GM19455 (cell line): ENCODE measurements around the gene SPPL3.
"Not testable (repeated sequence)": the region's sequence is repeated elsewhere in the genome, so short reads cannot be mapped to it uniquely, and the experiment has no call there.

Experiments
- ATAC-seq: cut with Tn5 transposase; IDR thresholded peaks from one replicate; pipeline ENCODE4 v1.9.1; 2021; ENCODE audit not compliant: unreplicated experiment

SPPL3 gene

GRCh38 chr12:120904197-120904773, at the start of gene SPPL3:
TSS of gene SPPL3 (minus strand) at chr12:120904358. CDS start at chr12:120903867, 491 bp downstream.
- peak; percentile 64 for ATAC-seq

- ATAC-seq: no peak
These were observed 46.6 kb upstream of the SPPL3 start for GRCh38 chr12:120950807-120951206.

DNA sequence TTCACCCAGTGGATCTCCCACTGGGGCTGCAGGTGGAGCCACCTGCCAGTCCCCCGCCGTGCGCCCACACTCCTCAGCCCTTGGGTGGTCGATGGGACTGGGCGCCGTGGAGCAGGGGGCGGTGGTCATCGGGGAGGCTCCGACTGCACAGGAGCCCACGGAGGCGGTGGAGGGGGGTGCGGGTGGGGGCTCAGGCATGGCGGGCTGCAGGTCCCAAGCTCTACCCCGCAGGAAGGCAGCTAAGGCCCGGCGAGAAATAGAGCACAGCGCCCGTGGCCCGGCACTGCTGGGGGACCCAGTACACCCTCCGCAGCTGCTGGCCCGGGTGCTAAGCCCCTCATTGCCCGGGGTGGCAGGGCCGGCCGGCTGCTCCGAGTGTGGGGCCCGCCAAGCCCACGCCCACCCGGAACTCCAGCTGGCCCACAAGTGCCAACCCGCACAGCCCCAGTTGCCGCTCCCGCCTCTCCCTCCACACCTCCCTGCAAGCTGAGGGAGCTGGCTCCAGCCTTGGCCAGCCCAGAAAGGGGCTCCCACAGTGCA, 46.2 kb upstream of the SPPL3 start:
- not testable (repeated sequence) for ATAC-seq

GRCh38 chr12:120945516-120945915, 41.4 kb upstream of the SPPL3 start:
- ATAC-seq: not testable (repeated sequence)

- no peak for ATAC-seq
These were observed 40.6 kb upstream of the SPPL3 start for GRCh38 chr12:120944645-120945217.

GRCh38 chr12:120943482-120943881, 39.3 kb upstream of the SPPL3 start:
- no peak for ATAC-seq

GRCh38 chr12:120941846-120942405, 37.8 kb upstream of the SPPL3 start:
- ATAC-seq: no peak

DNA sequence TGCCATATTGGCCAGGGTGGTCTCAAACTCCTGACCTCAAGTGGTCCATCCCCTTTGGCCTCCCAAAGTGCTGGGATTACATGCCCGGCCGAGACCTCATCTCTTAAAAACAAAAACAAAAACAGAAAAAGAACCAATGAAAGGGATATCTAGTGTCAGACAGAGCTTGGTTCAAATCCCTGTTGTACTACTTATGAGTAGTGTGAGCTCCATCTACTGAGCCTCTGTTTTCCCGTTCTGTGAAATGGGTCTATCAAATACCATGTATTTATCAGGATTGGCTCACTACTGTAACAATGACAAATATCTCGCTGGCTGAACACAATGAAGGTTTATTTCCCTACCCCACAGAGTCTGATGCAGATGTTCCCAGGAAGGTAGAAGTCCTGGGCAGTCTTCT, 37.3 kb upstream of the SPPL3 start:
- ATAC-seq: no peak

- no peak for ATAC-seq
These were observed 36.6 kb upstream of the SPPL3 start for GRCh38 chr12:120940799-120941198.

- ATAC-seq: no peak
These were observed 35.8 kb upstream of the SPPL3 start for GRCh38 chr12:120940006-120940405.

- no peak for ATAC-seq
These were observed 35.4 kb upstream of the SPPL3 start for GRCh38 chr12:120939523-120939922.

- no peak for ATAC-seq
These were observed 34.3 kb upstream of the SPPL3 start for GRCh38 chr12:120938496-120938895.

- no peak for ATAC-seq
These were observed 32.0 kb upstream of the SPPL3 start for GRCh38 chr12:120936197-120936596.

- no peak for ATAC-seq
These were observed 29.6 kb upstream of the SPPL3 start for GRCh38 chr12:120933786-120934185.

DNA sequence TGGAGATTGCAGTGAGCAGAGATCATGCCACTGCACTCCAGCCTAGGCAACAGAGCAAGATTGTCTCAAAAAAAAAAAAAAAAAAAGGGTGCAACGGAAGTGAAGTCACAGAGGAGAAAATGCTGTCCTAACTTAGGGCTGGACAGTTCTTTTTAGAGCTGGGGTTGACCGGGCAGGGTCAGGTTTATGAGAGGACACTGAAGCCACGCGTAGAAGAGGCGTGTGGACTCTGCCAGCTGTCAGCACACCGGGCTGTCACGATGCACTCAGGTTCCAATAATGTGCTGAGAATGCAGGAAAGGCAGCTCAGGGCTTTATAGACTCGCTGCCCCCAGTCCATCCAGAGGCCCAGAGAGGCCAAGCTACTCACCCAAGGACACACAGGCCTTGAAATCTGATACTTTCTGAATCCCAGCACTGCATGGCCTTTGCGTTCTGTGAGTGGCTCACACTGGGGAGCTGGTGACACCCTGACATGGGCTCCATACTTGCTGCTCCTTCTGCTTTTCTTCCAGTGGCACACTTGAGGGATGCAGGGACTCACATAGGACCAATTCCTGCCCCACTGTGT, 28.9 kb upstream of the SPPL3 start:
- no peak for ATAC-seq

DNA sequence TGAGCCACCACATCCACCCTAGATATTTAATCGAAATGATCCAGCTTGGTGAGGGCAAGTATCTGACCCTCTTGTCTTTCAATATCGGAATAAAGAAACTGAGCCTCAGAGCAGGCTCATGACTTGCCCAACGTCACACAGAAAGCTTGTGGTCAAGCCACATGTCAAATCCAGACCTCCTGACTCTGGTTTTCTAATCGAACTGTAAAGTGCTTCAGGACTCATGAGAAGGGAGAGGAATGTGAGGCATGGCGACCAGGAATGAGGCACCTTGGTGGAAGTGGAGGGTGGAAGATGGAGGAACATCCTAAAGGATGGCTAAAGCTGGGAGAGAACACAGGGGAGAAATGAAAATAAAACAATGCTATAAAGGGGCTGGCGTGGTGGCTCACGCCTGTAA, 27.9 kb upstream of the SPPL3 start:
- no peak for ATAC-seq

DNA sequence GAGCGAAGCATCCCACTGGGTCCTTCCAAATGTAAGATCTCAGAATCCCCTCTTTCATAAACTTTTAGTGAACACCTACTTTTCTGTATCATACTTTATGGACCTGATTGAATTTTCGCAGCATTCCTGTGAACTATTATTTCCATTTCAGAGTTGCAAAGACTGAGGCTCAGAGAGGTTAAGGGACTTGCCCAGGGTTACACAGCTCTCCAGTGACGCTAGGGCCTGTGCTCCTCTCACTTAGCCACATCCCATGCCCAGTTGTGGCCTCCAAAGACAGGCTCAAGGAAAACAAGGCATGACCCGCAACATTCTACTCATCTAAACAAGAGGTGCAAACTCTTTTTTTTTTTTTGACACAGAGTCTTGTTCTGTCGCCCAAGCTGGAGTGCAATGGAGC, 25.9 kb upstream of the SPPL3 start:
- ATAC-seq: no peak

GRCh38 chr12:120928864-120929652, 24.9 kb upstream of the SPPL3 start:
- no peak for ATAC-seq

DNA sequence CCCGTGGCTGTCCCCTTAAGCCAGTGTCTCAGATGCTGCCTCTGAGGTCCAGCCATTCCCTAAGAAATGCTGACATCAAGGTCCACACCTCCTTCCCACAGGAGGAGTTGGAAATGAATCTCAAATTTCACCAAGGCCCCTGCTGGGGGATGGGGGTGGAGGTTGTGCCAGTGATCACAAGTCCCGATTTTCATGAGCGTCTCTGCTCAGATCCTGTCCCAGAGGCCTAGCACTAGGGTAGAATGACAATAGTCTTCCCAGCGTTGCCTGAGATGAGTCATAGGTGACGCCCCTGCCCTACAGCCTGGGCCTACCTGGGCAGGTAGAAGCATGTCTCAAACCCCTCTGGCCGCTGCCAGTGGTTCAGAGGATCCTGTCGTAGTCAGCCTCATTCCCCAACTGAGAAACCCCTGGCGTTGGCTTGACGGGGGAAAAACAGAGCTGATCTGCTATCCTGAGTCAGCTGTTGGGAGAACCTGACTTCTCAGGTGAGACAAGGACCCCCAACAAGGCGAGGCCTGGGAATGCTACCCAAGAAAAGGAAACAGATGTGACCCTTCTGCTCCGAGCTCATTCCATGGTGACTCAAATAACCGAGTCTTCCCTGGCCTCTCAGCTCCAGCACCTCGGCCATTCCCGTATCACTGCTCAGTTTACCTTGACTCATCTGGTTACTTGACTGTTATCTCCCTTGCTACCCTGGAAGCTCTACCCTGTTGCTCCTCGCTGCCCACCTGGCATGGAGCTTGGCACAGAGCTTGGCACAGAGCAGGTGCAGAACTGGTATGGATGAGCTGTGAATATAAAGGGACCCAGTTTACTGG, 21.8 kb upstream of the SPPL3 start:
- ATAC-seq: no peak

DNA sequence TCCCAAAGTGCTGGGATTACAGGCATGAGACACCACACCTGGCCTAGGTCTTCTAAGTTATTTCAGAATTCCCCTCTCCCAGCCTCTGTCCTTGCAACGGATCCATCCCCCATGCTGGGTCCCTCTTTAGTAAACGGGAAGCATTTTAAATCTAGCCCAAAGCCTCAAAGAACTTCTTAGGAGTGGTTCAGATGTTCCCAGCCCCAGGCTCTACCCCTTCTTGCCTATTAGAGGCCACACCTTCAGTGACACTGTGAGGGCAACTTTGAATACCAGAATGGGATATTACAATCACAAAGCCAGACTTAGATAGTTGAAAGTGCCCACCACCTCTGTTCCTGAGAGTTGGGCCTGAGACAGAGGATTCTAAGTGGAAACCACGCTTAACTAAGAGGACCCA, 18.1 kb upstream of the SPPL3 start:
- ATAC-seq: no peak

DNA sequence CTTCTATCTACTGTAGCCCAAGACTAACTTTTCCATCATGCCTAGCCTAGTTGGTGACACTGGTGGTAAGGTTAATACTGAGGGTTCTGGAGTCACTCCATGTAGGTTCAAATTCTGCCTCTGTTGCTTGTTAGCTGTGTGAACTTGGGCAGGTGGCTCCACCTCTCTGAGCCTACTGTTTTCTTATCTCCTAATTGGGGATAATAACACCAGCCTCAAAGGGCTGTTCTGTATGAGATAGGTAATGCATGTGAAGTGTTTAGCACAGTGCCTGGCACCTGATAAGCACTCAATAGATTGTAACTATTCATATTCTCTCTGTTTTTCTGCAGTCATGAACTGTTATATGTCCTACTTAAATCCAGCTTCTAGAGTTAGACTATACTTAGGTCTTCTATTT, 17.5 kb upstream of the SPPL3 start:
- no peak for ATAC-seq
